Panc1 (cell line): ENCODE results near the gene MYO7B. TPM values are rescaled to one million over a fixed set of nuclear protein-coding genes. Genes with fewer than 3 reads are reported as not detected.

Experiments
- ATAC-seq: fragments of 200-7000 bp; cut with Tn5 transposase; 2 replicates; pipeline ENCODE4 v1.9.1; 2020; ENCODE audit warnings: mild to moderate bottlenecking, moderate library complexity
- BruUV-seq: library from RNA; stranded (reverse); fragments of 400-500 nt; replicated peaks from 2 replicates; lab custom pipeline; 2021; lab: Mats Ljungman, UMichigan
- CTCF ChIA-PET: fragments of 300-600 bp; sonication (Branson Sonifier 250); formaldehyde crosslinking; loops from one replicate; lab custom pipeline; 2022; ENCODE audit warnings: antibody characterized with exemption; lab: Charles Lee
- POLR2A ChIA-PET: fragments of 300-600 bp; sonication (Branson Sonifier 250); formaldehyde crosslinking; loops from one replicate; lab custom pipeline; 2022; ENCODE audit warnings: antibody characterized with exemption; lab: Charles Lee
- DNase-seq: peaks from one replicate; pipeline ENCODE4 v3.0.0-alpha.2; 2010; ENCODE audit warnings: low read depth, low spot score
- H3K27ac ChIP-seq: 2 replicates; pipeline ENCODE4 v1.5.1; 2011; ENCODE audit warnings: mild to moderate bottlenecking, low read length, inconsistent platforms
- H3K27me3 ChIP-seq: fragments of 200-500 bp; sonication (Bioruptor generic); 2 replicates; pipeline ENCODE4 v1.6.0; 2014; ENCODE audit warnings: low read length, inconsistent platforms; ENCODE audit not compliant: control insufficient read depth, insufficient read depth
- H3K36me3 ChIP-seq: fragments of 200-500 bp; sonication (Bioruptor generic); 2 replicates; pipeline ENCODE4 v1.5.1; 2014; ENCODE audit warnings: inconsistent platforms, mild to moderate bottlenecking, low read length, moderate library complexity; ENCODE audit not compliant: control insufficient read depth, insufficient read depth
- H3K4me1 ChIP-seq: 2 replicates; pipeline ENCODE4 v1.5.1; 2011; ENCODE audit warnings: inconsistent platforms, mild to moderate bottlenecking, low read length, moderate library complexity; ENCODE audit not compliant: control insufficient read depth, insufficient read depth
- H3K4me3 ChIP-seq, 2 experiments: 2 replicates each; pipeline ENCODE4 v1.5.1; 2011 to 2012; ENCODE audit warnings: low read depth in 2 of 2, low read length in 2 of 2, mild to moderate bottlenecking in 2 of 2, inconsistent platforms in 1 of 2, moderate library complexity in 1 of 2
- H3K9me3 ChIP-seq: fragments of 200-500 bp; sonication (Bioruptor generic); 2 replicates; pipeline ENCODE4 v1.5.1; 2014; ENCODE audit warnings: low read depth, mild to moderate bottlenecking, inconsistent platforms, low read length, moderate library complexity; ENCODE audit not compliant: control insufficient read depth, insufficient read depth
- POLR2AphosphoS5 ChIP-seq: IDR thresholded peaks from 2 replicates; pipeline ENCODE4 v1.6.1; 2012; ENCODE audit warnings: mild to moderate bottlenecking, low read depth, low read length, moderate library complexity
- SIN3A ChIP-seq: IDR thresholded peaks from 2 replicates; pipeline ENCODE4 v1.6.1; 2012; ENCODE audit warnings: low read depth, mild to moderate bottlenecking, low read length, moderate library complexity, borderline replicate concordance; ENCODE audit not compliant: insufficient read depth
- TCF7L2 ChIP-seq: IDR thresholded peaks from 2 replicates; pipeline ENCODE4 v1.6.1; 2011; ENCODE audit warnings: mild to moderate bottlenecking, low read depth, low read length, inconsistent platforms
- in situ Hi-C: cut with HindIII; loops from 2 replicates; pipeline ENCODE4 v1.10.0; 2016; ENCODE audit warnings: low sequenced_read_pairs, low pct_unique_long_range_greater_than_20kb
- intact Hi-C: fragments of 100-400 bp; cut with micrococcal nuclease; formaldehyde crosslinking; loops from one replicate; pipeline ENCODE4 v1.10.0; 2022; ENCODE audit not compliant: unreplicated experiment
- total RNA-seq: library from RNA; stranded (reverse); gene quantifications from one replicate; pipeline ENCODE4 v1.2.1, GENCODE V29; 2021; ENCODE audit not compliant: unreplicated experiment
- TF ChIP-seq, protein P1 (sequence below): fragments of 450-650 bp; IDR thresholded peaks from 2 replicates; pipeline ENCODE4 v1.5.1; 2017; ENCODE audit warnings: mild to moderate bottlenecking
- TF ChIP-seq, protein P2 (sequence below), 2 experiments: IDR thresholded peaks; 2 replicates each; pipeline ENCODE4 v1.6.1; 2011 to 2012; ENCODE audit warnings: low read depth in 2 of 2, control low read depth in 1 of 2, low read length in 1 of 2, mild to moderate bottlenecking in 1 of 2, moderate library complexity in 1 of 2; ENCODE audit not compliant: insufficient read depth in 1 of 2

MYO7B gene
- total RNA-seq, 1 experiment from 2014 or later = 0.15 TPM

DNA sequence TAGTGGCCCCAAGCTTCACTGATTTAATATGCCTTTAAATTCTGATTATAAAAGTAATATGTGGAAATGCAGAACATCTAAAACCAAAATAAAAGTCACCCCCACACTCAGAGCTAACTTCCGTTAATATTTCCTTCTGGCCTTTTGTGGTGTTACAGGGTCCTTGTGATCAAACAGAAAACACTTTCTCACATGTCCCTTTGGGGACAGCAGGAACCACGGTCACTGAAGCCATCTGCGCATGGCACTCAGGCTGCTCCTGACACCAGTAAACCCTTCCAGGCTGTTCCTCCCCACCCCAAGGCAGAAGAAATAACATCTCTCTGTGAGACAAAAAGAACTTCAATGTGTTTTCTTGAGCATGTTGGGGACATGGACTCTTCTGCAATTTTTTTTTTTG is 85.4 kb downstream of the MYO7B start:
- Histone ChIP-seq H3K27ac (no peak overlapping the region), H3K9me3 (no peaks in the 10 kb centered on the region), H3K4me3 (no peak overlapping the region), H3K36me3 (no peaks in the 10 kb centered on the region), H3K4me1 (no peaks in the 10 kb centered on the region), H3K27me3 (no peaks in the 10 kb centered on the region)
- POLR2A ChIA-PET = no interaction called here
- intact Hi-C loops (no loop called here), in situ Hi-C loops (no loop called here)
- DNase-seq (no peak), ATAC-seq (no peak)
- TF ChIP-seq TCF7L2 = no peak
- no peak for TF ChIP-seq POLR2AphosphoS5
- TF ChIP-seq, protein P1, sequence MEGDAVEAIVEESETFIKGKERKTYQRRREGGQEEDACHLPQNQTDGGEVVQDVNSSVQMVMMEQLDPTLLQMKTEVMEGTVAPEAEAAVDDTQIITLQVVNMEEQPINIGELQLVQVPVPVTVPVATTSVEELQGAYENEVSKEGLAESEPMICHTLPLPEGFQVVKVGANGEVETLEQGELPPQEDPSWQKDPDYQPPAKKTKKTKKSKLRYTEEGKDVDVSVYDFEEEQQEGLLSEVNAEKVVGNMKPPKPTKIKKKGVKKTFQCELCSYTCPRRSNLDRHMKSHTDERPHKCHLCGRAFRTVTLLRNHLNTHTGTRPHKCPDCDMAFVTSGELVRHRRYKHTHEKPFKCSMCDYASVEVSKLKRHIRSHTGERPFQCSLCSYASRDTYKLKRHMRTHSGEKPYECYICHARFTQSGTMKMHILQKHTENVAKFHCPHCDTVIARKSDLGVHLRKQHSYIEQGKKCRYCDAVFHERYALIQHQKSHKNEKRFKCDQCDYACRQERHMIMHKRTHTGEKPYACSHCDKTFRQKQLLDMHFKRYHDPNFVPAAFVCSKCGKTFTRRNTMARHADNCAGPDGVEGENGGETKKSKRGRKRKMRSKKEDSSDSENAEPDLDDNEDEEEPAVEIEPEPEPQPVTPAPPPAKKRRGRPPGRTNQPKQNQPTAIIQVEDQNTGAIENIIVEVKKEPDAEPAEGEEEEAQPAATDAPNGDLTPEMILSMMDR = no peak
- no peak for TF ChIP-seq SIN3A
- TF ChIP-seq, protein P2, sequence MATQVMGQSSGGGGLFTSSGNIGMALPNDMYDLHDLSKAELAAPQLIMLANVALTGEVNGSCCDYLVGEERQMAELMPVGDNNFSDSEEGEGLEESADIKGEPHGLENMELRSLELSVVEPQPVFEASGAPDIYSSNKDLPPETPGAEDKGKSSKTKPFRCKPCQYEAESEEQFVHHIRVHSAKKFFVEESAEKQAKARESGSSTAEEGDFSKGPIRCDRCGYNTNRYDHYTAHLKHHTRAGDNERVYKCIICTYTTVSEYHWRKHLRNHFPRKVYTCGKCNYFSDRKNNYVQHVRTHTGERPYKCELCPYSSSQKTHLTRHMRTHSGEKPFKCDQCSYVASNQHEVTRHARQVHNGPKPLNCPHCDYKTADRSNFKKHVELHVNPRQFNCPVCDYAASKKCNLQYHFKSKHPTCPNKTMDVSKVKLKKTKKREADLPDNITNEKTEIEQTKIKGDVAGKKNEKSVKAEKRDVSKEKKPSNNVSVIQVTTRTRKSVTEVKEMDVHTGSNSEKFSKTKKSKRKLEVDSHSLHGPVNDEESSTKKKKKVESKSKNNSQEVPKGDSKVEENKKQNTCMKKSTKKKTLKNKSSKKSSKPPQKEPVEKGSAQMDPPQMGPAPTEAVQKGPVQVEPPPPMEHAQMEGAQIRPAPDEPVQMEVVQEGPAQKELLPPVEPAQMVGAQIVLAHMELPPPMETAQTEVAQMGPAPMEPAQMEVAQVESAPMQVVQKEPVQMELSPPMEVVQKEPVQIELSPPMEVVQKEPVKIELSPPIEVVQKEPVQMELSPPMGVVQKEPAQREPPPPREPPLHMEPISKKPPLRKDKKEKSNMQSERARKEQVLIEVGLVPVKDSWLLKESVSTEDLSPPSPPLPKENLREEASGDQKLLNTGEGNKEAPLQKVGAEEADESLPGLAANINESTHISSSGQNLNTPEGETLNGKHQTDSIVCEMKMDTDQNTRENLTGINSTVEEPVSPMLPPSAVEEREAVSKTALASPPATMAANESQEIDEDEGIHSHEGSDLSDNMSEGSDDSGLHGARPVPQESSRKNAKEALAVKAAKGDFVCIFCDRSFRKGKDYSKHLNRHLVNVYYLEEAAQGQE (IDR thresholded peaks at IDR 0.05; ENCODE audit: insufficient read depth in 1 of 2, low read depth in 2 of 2, low read length in 1 of 2) = no peak
- no TSS peak for BruUV-seq
- CTCF ChIA-PET = no interaction called here

DNA sequence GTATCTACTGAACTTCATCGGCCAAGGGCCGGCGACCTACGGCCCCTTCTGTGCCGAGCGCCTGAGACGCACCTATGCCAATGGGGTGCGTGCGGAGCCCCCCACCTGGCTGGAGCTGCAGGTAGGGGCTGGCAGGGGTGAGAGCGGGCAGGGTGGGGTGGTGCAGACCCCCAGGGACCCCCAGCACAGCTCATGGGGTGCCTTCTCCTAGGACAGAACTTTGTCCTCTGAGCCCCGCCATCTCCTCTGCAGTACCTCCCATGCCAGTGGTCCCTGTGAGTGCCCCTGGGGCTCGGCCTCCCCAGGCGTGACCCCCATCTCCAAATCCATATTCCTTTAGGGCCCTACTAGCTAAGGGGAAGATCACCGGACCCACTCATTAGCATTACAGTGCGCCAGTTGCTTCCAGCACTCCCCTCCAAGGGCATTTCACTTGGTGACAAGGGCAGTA is 86.5 kb downstream of the MYO7B start:
- ATAC-seq (no peak), DNase-seq (no peak)
- Histone ChIP-seq H3K9me3 (no peaks in the 10 kb centered on the region), H3K27me3 (no peaks in the 10 kb centered on the region), H3K36me3 (no peaks in the 10 kb centered on the region), H3K4me3 (no peak overlapping the region), H3K27ac (no peak overlapping the region), H3K4me1 (no peaks in the 10 kb centered on the region)
- ChIA-PET CTCF (no interaction called here), POLR2A (no interaction called here)
- no TSS peak for BruUV-seq
- TF ChIP-seq, protein P1 = no peak
- TF ChIP-seq POLR2AphosphoS5 = no peak
- no peak for TF ChIP-seq SIN3A
- TF ChIP-seq, protein P2 (IDR thresholded peaks at IDR 0.05; ENCODE audit: insufficient read depth in 1 of 2, low read depth in 2 of 2, low read length in 1 of 2) = no peak
- no peak for TF ChIP-seq TCF7L2
- in situ Hi-C loops = no loop called here
- intact Hi-C loops = no loop called here
